B cell (primary cell): ENCODE measurements around the gene RAB6A. TPM values are rescaled to one million over a fixed set of nuclear protein-coding genes. Genes with fewer than 3 reads are reported as not detected.

Experiments used
- ATAC-seq: fragments of 200-7000 bp; cut with Tn5 transposase; one replicate; pipeline ENCODE4 v1.10.0; 2021; ENCODE audit warnings: low read depth, mild to moderate bottlenecking, moderate number of reproducible peaks, moderate library complexity
- CTCF ChIA-PET: fragments of 350-600 bp; sonication (Branson Sonifier 250); formaldehyde crosslinking; loops from one replicate; lab custom pipeline; 2021; ENCODE audit warnings: antibody characterized with exemption, inconsistent platforms; lab: Charles Lee
- POLR2A ChIA-PET: fragments of 350-600 bp; sonication (Branson Sonifier 250); formaldehyde crosslinking; loops from one replicate; lab custom pipeline; 2021; ENCODE audit warnings: antibody characterized with exemption; lab: Charles Lee
- DNase-seq: peaks from one replicate; pipeline ENCODE4 v3.0.0; 2013
- H2AFZ ChIP-seq: 2 replicates; pipeline ENCODE4 v1.6.1; 2012; ENCODE audit warnings: mild to moderate bottlenecking, low read depth, low read length; ENCODE audit not compliant: insufficient read depth, poor library complexity, severe bottlenecking
- H3K27ac ChIP-seq, 2 donors: 1 replicate in 1 of 2; 2 replicates in 1 of 2; pipeline ENCODE4 v1.5.1; 2012 to 2013; ENCODE audit warnings: low read length in 2 of 2, mild to moderate bottlenecking in 2 of 2, moderate library complexity in 1 of 2
- H3K27me3 ChIP-seq, 4 experiments: fragments of 200-600 bp in 1 of 4; sonication (generic) in 1 of 4; replicated peaks in 1 of 4; 1 replicate in 2 of 4; 2 replicates in 2 of 4; pipeline versions ENCODE4 v1.6.1 to v1.7.0; 2013 to 2016; ENCODE audit warnings: low read length in 3 of 4, mild to moderate bottlenecking in 2 of 4, mixed read lengths in 1 of 4, moderate library complexity in 1 of 4; ENCODE audit not compliant: insufficient read depth in 4 of 4, control insufficient read depth in 3 of 4; ENCODE audit errors: control extremely low read depth in 1 of 4
- H3K36me3 ChIP-seq, 2 experiments: replicated peaks in 1 of 2; 1 replicate in 1 of 2; 2 replicates in 1 of 2; pipeline versions ENCODE4 v1.6.1 to v1.7.1; 2013; ENCODE audit warnings: low read length in 1 of 2; ENCODE audit not compliant: insufficient read depth in 2 of 2, control insufficient read depth in 1 of 2; ENCODE audit errors: control extremely low read depth in 1 of 2, extremely low read depth in 1 of 2
- H3K4me1 ChIP-seq, 2 donors: fragments of 200-600 bp in 1 of 2; sonication (generic) in 1 of 2; 1 replicate in 1 of 2; 2 replicates in 1 of 2; pipeline versions ENCODE4 v1.5.1 to v1.6.1; 2013 to 2017; ENCODE audit warnings: low read length in 2 of 2; ENCODE audit not compliant: control insufficient read depth in 2 of 2, insufficient read depth in 2 of 2
- H3K4me2 ChIP-seq: replicated peaks from 2 replicates; pipeline ENCODE3; 2012; ENCODE audit warnings: mild to moderate bottlenecking, low read depth, low read length; ENCODE audit not compliant: poor library complexity, severe bottlenecking
- H3K4me3 ChIP-seq, 5 experiments: fragments of 200-600 bp in 1 of 5; sonication (generic) in 1 of 5; 1 replicate in 3 of 5; 2 replicates in 2 of 5; pipeline versions ENCODE4 v1.5.1 to v1.7.0; 2011 to 2016; ENCODE audit warnings: low read length in 4 of 5, mild to moderate bottlenecking in 4 of 5, low read depth in 2 of 5, control low read depth in 1 of 5, moderate library complexity in 1 of 5; ENCODE audit not compliant: insufficient read depth in 1 of 5; ENCODE audit errors: control extremely low read depth in 1 of 5, extremely low read depth in 1 of 5
- H3K79me2 ChIP-seq: fragments of 200-600 bp; sonication (generic); one replicate; pipeline ENCODE4 v1.6.0; 2016; ENCODE audit warnings: low read length; ENCODE audit not compliant: control insufficient read depth, insufficient read depth
- H3K9ac ChIP-seq: fragments of 200-600 bp; sonication (generic); 2 replicates; pipeline ENCODE4 v1.6.1; 2017; ENCODE audit warnings: mild to moderate bottlenecking, low read length, moderate library complexity
- H3K9me3 ChIP-seq, 3 donors: one replicate each; pipeline versions ENCODE4 v1.6.1 to v1.7.1; 2013; ENCODE audit warnings: low read length in 2 of 3; ENCODE audit not compliant: control insufficient read depth in 2 of 3, insufficient read depth in 1 of 3; ENCODE audit errors: control extremely low read depth in 1 of 3
- H4K20me1 ChIP-seq: 2 replicates; pipeline ENCODE4 v1.6.0; 2012; ENCODE audit warnings: mild to moderate bottlenecking, low read length; ENCODE audit not compliant: insufficient read depth, control insufficient read depth, poor library complexity, severe bottlenecking
- H3K27ac Mint-ChIP-seq: one replicate; pipeline ENCODE4 v1.8.0; 2021; ENCODE audit warnings: mixed read lengths
- H3K27me3 Mint-ChIP-seq: one replicate; pipeline ENCODE4 v1.8.0; 2021; ENCODE audit warnings: mixed read lengths
- H3K4me1 Mint-ChIP-seq: one replicate; pipeline ENCODE4 v1.8.0; 2021; ENCODE audit warnings: mixed read lengths
- H3K4me3 Mint-ChIP-seq: one replicate; pipeline ENCODE4 v1.8.0; 2021; ENCODE audit warnings: mixed read lengths
- H3K9me3 Mint-ChIP-seq: one replicate; pipeline ENCODE4 v1.8.0; 2022; ENCODE audit warnings: mixed read lengths; ENCODE audit not compliant: insufficient read depth
- CTCF ChIP-seq: fragments of 200-600 bp; IDR thresholded peaks from one replicate; pipeline ENCODE4 v1.8.0; 2022; ENCODE audit warnings: antibody characterized with exemption, mild to moderate bottlenecking
- EZH2 ChIP-seq: IDR thresholded peaks from 2 replicates; pipeline ENCODE4 v1.6.1; 2012; ENCODE audit warnings: borderline replicate concordance, low read depth, mild to moderate bottlenecking, moderate library complexity, low read length; ENCODE audit not compliant: insufficient read depth, poor library complexity, severe bottlenecking
- WGBS: methylation state at CpG from one replicate; pipeline ENCODE4 v1.1.5; 2013; ENCODE audit warnings: missing lambda C conversion rate; ENCODE audit not compliant: insufficient coverage; 5-methylcytosine and 5-hydroxymethylcytosine counted together
- intact Hi-C: fragments of 100-400 bp; cut with micrococcal nuclease; formaldehyde crosslinking; loops from one replicate; pipeline ENCODE4 v1.10.0; 2022
- polyA plus RNA-seq: library from polyadenylated mRNA; depleted of rRNA; stranded (reverse); fragments of >200 nt; gene quantifications from 2 replicates; pipeline ENCODE4 v1.2.3, GENCODE V29; 2012
- total RNA-seq, 2 donors: library from RNA; stranded (reverse); fragments of 120-200 nt in 1 of 2; gene quantifications; 1 replicate in 1 of 2; 2 replicates in 1 of 2; pipeline versions ENCODE4 v1.2.3 to v1.2.4, GENCODE V29; 2013 to 2022

Gene RAB6A
- total and polyA plus RNA-seq, 2 donors (not counting 1 experiment from before 2014, with no cell fraction given) = 17.2 to 70.5 TPM

GRCh38 chr11:73640592-73640991 is 120.3 kb downstream of the RAB6A start:
- Histone ChIP-seq H3K27ac (no peak overlapping the region), H3K4me3 (no peak overlapping the region), H3K4me1 (no peaks in the 10 kb centered on the region), H3K79me2 (no peaks in the 10 kb centered on the region), H3K36me3 (no peaks in the 10 kb centered on the region), H3K9me3 (no peaks in the 10 kb centered on the region), H4K20me1 (no peaks in the 10 kb centered on the region), H3K9ac (no peak overlapping the region), H3K4me2 (no peak overlapping the region), H2AFZ (no peak overlapping the region), H3K27me3 (peaks cover 0 to 11% (median 2%) of the 10 kb centered on the region in 4 experiments)
- H3K27me3 Mint-ChIP-seq = peaks cover 11% of the 10 kb centered on the region
- intact Hi-C loops = no loop called here
- ChIA-PET CTCF (interaction anchor here (1.8 kb wide), 1 partner anchor 15 kb away, joined by 4 read pairs; no protein-coding TSS in a partner anchor), POLR2A (no interaction called here)
- TF ChIP-seq EZH2 = no peak
- no peak for TF ChIP-seq CTCF
- H3K4me1 Mint-ChIP-seq = no peaks in the 10 kb centered on the region
- no peak overlapping the region for H3K4me3 Mint-ChIP-seq
- no peak for ATAC-seq
- no CpG with 5 or more reads among the region's 2 CpGs for WGBS
- DNase-seq = peak; percentile 1
- no peak overlapping the region for H3K27ac Mint-ChIP-seq
- H3K9me3 Mint-ChIP-seq = no peaks in the 10 kb centered on the region

- no peak for DNase-seq
- Histone ChIP-seq H3K27ac (no peak overlapping the region), H3K4me3 (no peak overlapping the region), H3K27me3 (peaks cover 0 to 8% (median 2%) of the 10 kb centered on the region in 4 experiments), H3K9ac (no peak overlapping the region), H3K36me3 (no peaks in the 10 kb centered on the region), H3K4me2 (no peak overlapping the region), H2AFZ (no peak overlapping the region), H3K4me1 (no peaks in the 10 kb centered on the region), H3K9me3 (no peaks in the 10 kb centered on the region), H3K79me2 (no peaks in the 10 kb centered on the region), H4K20me1 (no peaks in the 10 kb centered on the region)
- ChIA-PET CTCF (interaction anchor here (0.6 to 4.8 kb wide), 3 partner anchors 11 to 24 kb away, joined by 3 to 28 read pairs (median 3); no protein-coding TSS in a partner anchor), POLR2A (no interaction called here)
- Mint-ChIP-seq H3K27me3 (peaks cover 7% of the 10 kb centered on the region), H3K4me1 (no peaks in the 10 kb centered on the region), H3K4me3 (no peak overlapping the region), H3K9me3 (no peaks in the 10 kb centered on the region), H3K27ac (no peak overlapping the region)
- WGBS = no CpG with 5 or more reads among the region's 1 CpG
- intact Hi-C loops = no loop called here
- TF ChIP-seq EZH2 (no peak), CTCF (no peak)
- ATAC-seq = no peak
Observed at GRCh38 chr11:73637012-73637411, 123.9 kb downstream of the RAB6A start.
